GM18868 (cell line): Measurements from ENCODE around the gene POU2F1.

ENCODE experiments used
- ATAC-seq: cut with Tn5 transposase; IDR thresholded peaks from one replicate; pipeline ENCODE4 v1.9.1; 2021; ENCODE audit warnings: mild to moderate bottlenecking, moderate library complexity; ENCODE audit not compliant: unreplicated experiment

POU2F1 gene

GRCh38 chr1:167359295-167359694, 138.6 kb downstream of the POU2F1 start:
- ATAC-seq: no peak

- no peak for ATAC-seq
Measured at GRCh38 chr1:167360120-167360519, 139.4 kb downstream of the POU2F1 start.

GRCh38 chr1:167362638-167363037, 142.0 kb downstream of the POU2F1 start:
- ATAC-seq: no peak

GRCh38 chr1:167364826-167365225, 144.1 kb downstream of the POU2F1 start:
- no peak for ATAC-seq

GRCh38 chr1:167365360-167365759, 144.7 kb downstream of the POU2F1 start:
- no peak for ATAC-seq

GRCh38 chr1:167367705-167368104, 147.0 kb downstream of the POU2F1 start:
- no peak for ATAC-seq

GRCh38 chr1:167369175-167369574, 148.5 kb downstream of the POU2F1 start:
- no peak for ATAC-seq

DNA sequence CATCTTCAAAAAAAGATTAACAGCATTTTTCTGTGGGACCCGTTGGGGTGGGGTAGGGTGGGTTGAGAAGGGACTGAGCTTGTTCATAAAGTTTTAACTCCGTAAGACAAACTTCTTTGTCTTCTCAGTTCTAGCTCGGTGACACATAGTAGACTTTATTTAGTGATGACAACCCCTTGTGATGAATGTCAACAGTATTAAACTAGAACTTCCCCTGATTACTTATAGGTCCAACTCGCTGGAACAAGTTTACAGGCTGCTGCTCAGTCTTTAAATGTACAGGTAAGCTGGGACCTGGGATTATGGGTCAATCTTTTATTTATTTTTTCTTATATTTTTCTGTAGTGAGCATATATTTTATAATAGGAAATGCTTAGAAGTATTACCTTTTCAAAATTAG, 149.2 kb downstream of the POU2F1 start:
- ATAC-seq: no peak

GRCh38 chr1:167371030-167371429, 150.3 kb downstream of the POU2F1 start:
- ATAC-seq: no peak

DNA sequence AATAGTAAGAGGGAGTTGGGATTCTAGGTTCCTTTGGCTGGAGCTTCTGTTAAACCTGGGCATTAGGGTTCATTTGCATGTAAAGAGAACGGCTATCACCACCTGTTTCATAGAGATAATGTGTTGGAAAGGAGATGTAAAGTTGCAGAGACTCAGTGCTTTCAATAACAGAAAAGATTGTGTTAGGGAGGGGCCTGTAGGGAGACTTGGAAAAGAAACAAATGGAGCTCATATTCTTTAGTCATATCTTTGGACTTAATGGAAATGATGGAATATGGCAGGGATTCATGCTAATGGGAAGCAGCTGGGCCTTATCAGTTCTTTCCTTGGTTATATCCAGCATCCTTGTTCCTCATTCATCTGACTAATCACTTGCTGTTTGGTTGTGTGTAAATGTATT, 152.7 kb downstream of the POU2F1 start:
- ATAC-seq: no peak

DNA sequence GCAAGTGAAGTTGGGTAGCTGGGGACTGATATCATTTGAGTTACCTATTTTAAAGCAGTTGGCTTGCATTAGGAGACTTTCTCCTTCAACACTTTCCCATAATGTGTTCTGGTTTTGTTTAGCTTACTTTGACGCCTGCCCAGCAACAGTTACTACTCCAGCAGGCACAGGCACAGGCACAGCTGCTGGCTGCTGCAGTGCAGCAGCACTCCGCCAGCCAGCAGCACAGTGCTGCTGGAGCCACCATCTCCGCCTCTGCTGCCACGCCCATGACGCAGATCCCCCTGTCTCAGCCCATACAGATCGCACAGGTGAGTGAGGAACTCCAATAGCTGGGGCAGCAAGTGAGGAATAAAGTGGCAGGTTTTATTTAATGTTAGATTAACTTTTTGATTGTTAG, 153.3 kb downstream of the POU2F1 start:
- no peak for ATAC-seq

DNA sequence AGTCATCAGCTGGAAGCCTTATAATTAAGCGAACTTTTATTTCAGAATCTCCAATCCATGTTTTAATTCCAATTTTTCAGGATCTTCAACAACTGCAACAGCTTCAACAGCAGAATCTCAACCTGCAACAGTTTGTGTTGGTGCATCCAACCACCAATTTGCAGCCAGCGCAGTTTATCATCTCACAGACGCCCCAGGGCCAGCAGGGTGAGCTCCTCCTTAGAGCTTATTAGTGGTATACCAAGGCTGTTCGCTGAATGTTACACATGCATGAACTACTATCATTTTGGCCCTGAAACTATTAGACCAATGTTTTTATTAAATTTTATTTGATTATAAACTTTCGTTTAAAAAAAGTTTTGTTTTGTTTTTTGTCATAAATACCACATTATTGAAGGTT, 155.3 kb downstream of the POU2F1 start:
- ATAC-seq: no peak

- no peak for ATAC-seq
Measured at GRCh38 chr1:167387251-167387910, 166.7 kb downstream of the POU2F1 start.

DNA sequence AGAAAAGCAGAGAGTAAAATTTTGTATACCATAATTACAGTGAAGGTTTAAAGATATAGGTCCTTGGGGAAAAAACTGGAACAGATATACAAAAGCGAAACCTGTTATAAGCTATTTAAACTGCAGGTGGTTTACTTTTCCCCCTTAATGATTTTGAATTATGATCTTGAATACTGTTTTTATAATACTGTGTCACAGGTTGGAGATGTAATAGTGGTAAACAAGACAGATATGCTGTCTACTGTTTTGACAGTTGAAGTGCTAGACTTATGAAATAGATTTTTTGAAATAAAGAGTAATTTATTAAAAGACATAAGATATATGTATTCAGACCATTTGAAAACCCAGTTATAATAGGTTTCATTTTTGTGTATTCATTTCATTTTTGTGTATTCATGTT, 168.3 kb downstream of the POU2F1 start:
- no peak for ATAC-seq

DNA sequence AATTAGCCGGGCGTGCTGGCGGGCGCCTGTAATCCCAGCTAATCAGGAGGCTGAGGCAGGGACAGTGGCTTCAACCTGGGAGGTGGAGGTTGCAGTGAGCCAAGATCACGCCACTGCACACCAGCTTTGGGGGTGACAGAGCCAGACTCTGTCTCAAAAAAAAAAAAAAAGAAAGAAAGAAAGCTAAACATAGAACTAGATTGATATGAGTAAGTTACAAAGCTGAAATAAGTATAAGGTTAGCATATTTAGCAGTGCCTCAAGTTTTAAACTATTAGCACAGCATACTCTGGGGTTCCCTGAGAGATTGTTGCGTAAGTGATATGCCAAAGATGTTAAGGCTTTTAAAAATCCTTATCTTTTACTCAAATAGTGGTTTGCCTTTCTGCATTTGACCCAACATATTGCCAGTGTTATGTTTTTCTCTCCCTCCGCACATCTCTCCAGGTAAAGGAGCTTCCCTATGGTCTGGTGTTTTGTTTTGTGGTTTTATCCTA, 171.6 kb downstream of the POU2F1 start:
- ATAC-seq: no peak

- no peak for ATAC-seq
Measured at GRCh38 chr1:167400359-167400953, 179.8 kb downstream of the POU2F1 start.

- peak; percentile 67 for ATAC-seq
Measured at GRCh38 chr1:167401260-167401873, 180.7 kb downstream of the POU2F1 start.

- no peak for ATAC-seq
Measured at GRCh38 chr1:167404161-167404888, 183.6 kb downstream of the POU2F1 start.

DNA sequence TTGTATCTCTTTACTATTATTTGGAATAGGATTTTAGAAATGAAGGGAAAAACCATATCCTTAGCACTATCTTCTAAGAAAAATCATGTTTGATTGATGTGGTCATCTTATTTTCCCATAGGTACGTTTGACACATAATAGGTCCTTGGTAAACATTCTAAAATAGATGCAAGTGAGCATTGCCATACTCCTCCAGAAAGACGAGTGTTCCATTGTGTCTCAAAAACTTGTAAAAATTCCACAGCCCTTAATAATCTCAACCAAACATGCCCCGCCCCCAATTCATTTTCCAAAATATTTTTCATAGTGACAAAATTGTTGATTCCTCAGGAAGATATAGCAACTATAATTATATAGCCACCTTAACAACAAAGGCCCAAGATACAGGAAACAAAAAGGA, 184.2 kb downstream of the POU2F1 start:
- ATAC-seq: no peak

DNA sequence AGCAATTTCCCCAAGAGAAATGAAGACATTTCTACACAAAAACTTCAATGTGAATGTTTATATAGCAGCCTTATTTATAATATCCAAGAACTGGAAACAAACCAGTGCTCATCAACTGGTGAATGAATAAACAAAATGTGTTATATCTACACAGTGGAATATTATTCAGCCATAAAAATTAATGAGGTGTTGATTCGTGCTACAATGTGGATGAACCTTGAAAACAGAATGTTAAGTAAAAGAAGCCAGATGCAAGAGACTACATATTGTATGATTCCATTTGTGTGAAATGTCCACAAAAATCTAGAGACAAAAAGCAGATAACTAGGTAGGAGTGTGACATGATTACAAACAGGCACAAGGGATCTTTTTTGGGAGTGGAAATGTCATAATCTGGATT, 187.7 kb downstream of the POU2F1 start:
- ATAC-seq: no peak

- no peak for ATAC-seq
Measured at GRCh38 chr1:167409183-167409582, 188.5 kb downstream of the POU2F1 start.

GRCh38 chr1:167412072-167412471, 191.4 kb downstream of the POU2F1 start:
- ATAC-seq: no peak
